Mammary epithelial cell (primary cell): Measurements from ENCODE around the gene UBLCP1.

Experiments used
- EZH2 ChIP-seq: IDR thresholded peaks from 2 replicates; pipeline ENCODE4 v1.6.1; 2012; ENCODE audit warnings: low read length, inconsistent platforms, borderline replicate concordance
- TF ChIP-seq, protein P1 (sequence below), 2 donors: IDR thresholded peaks in 1 of 2; conservative IDR thresholded peaks in 1 of 2; 2 replicates each; pipeline ENCODE4 v1.5.1; 2011 to 2012; ENCODE audit warnings: inconsistent platforms in 2 of 2, low read length in 2 of 2, mild to moderate bottlenecking in 2 of 2, control low read depth in 1 of 2, low read depth in 1 of 2; ENCODE audit not compliant: insufficient read depth in 1 of 2; ENCODE audit errors: extremely low read depth in 1 of 2

- TF ChIP-seq, protein P1, sequence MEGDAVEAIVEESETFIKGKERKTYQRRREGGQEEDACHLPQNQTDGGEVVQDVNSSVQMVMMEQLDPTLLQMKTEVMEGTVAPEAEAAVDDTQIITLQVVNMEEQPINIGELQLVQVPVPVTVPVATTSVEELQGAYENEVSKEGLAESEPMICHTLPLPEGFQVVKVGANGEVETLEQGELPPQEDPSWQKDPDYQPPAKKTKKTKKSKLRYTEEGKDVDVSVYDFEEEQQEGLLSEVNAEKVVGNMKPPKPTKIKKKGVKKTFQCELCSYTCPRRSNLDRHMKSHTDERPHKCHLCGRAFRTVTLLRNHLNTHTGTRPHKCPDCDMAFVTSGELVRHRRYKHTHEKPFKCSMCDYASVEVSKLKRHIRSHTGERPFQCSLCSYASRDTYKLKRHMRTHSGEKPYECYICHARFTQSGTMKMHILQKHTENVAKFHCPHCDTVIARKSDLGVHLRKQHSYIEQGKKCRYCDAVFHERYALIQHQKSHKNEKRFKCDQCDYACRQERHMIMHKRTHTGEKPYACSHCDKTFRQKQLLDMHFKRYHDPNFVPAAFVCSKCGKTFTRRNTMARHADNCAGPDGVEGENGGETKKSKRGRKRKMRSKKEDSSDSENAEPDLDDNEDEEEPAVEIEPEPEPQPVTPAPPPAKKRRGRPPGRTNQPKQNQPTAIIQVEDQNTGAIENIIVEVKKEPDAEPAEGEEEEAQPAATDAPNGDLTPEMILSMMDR (conservative IDR thresholded peaks at IDR 0.05 in 1 of 2, IDR thresholded peaks at IDR 0.05 in 1 of 2; ENCODE audit: extremely low read depth in 1 of 2, insufficient read depth in 1 of 2, low read depth in 1 of 2, low read length in 2 of 2) = no peak
- TF ChIP-seq EZH2 = no peak
These were observed 22.7 kb upstream of the UBLCP1 start for GRCh38 chr5:159240301-159240870.
